Amniotic epithelial cell (primary cell): ENCODE results near the gene KSR1.
"Not testable (repeated sequence)": the region's sequence is repeated elsewhere in the genome, so short reads cannot be mapped to it uniquely, and the experiment has no call there.

Source experiments
- DNase-seq: peaks from one replicate; pipeline ENCODE4 v3.0.0-alpha.2; 2010; ENCODE audit warnings: low read depth

KSR1 gene

GRCh38 chr17:27455914-27456680 is at the start of gene KSR1:
KSR1 (plus strand) TSS chr17:27456448; CDS start chr17:27456644, 196 bp downstream.
- peak; percentile 62 for DNase-seq

GRCh38 chr17:27407916-27408864 is 48.1 kb upstream of the KSR1 start:
- DNase-seq: peak; percentile 82

- peak; percentile 15 for DNase-seq
Measured at GRCh38 chr17:27408891-27409290, 47.4 kb upstream of the KSR1 start.

- DNase-seq: not testable (repeated sequence)
Measured at GRCh38 chr17:27412158-27412557, 44.1 kb upstream of the KSR1 start.

GRCh38 chr17:27413315-27413714 is 42.9 kb upstream of the KSR1 start:
- DNase-seq: no peak

GRCh38 chr17:27413792-27414191 is 42.5 kb upstream of the KSR1 start:
- DNase-seq: no peak

GRCh38 chr17:27414271-27414670 is 42.0 kb upstream of the KSR1 start:
- peak; percentile 27 for DNase-seq

- no peak for DNase-seq
Measured at GRCh38 chr17:27414694-27415093, 41.6 kb upstream of the KSR1 start.

- peak; percentile 55 for DNase-seq
Measured at GRCh38 chr17:27415120-27415795, 41.0 kb upstream of the KSR1 start.

- DNase-seq: no peak
Measured at GRCh38 chr17:27417596-27418365, 38.5 kb upstream of the KSR1 start.

- no peak for DNase-seq
Measured at GRCh38 chr17:27418366-27418615, 38.0 kb upstream of the KSR1 start.

- no peak for DNase-seq
Measured at GRCh38 chr17:27419156-27419555, 37.1 kb upstream of the KSR1 start.

GRCh38 chr17:27420211-27420950 is 35.9 kb upstream of the KSR1 start:
- no peak for DNase-seq

GRCh38 chr17:27421111-27421510 is 35.1 kb upstream of the KSR1 start:
- no peak for DNase-seq

GRCh38 chr17:27421626-27422025 is 34.6 kb upstream of the KSR1 start:
- not testable (repeated sequence) for DNase-seq

- no peak for DNase-seq
Measured at GRCh38 chr17:27422601-27423000, 33.6 kb upstream of the KSR1 start.

GRCh38 chr17:27423651-27424050 is 32.6 kb upstream of the KSR1 start:
- peak; percentile 14 for DNase-seq

- DNase-seq: no peak
Measured at GRCh38 chr17:27424516-27424915, 31.7 kb upstream of the KSR1 start.

- DNase-seq: no peak
Measured at GRCh38 chr17:27424941-27425340, 31.3 kb upstream of the KSR1 start.

- not testable (repeated sequence) for DNase-seq
Measured at GRCh38 chr17:27425571-27425970, 30.7 kb upstream of the KSR1 start.

- DNase-seq: no peak
Measured at GRCh38 chr17:27425991-27426390, 30.3 kb upstream of the KSR1 start.
